SU-DHL-6 (cell line): Measurements from ENCODE around the gene FOXN3.

Experiments
- CTCF ChIP-seq: fragments of 200-600 bp; sonication (generic); IDR thresholded peaks from one replicate; pipeline ENCODE4 v1.5.1; 2017; ENCODE audit warnings: antibody characterized with exemption, mild to moderate bottlenecking, low read length, moderate library complexity; ENCODE audit not compliant: insufficient read depth, poor library complexity, severe bottlenecking
- EZH2phosphoT487 ChIP-seq: fragments of 200-600 bp; sonication (generic), shearing (Covaris generic); conservative IDR thresholded peaks from 2 replicates; pipeline ENCODE4 v1.6.1; 2018; ENCODE audit warnings: mild to moderate bottlenecking, antibody characterized with exemption, low read length, moderate library complexity, mixed read lengths

GRCh38 chr14:89197623-89198022 lies 219.4 kb downstream of the FOXN3 start:
- TF ChIP-seq CTCF = no peak
- no peak for TF ChIP-seq EZH2phosphoT487
